H1 (cell line): Measurements from ENCODE around the gene MGRN1. TPM values are rescaled to one million over a fixed set of nuclear protein-coding genes. Genes with fewer than 3 reads are reported as not detected.

Experiments
- CTCF ChIA-PET: fragments of 300-600 bp; sonication (Branson Sonifier 250); formaldehyde crosslinking; loops from one replicate; lab custom pipeline; 2021; ENCODE audit not compliant: partially characterized antibody; lab: Charles Lee
- POLR2A ChIA-PET: fragments of 300-600 bp; sonication (Branson Sonifier 250); formaldehyde crosslinking; loops from one replicate; lab custom pipeline; 2021; ENCODE audit warnings: inconsistent platforms; ENCODE audit not compliant: partially characterized antibody; lab: Charles Lee
- DNase-seq, 2 experiments: peaks; one replicate each; pipeline versions ENCODE4 v3.0.0 to v3.0.0-alpha.2; 2010 to 2022; ENCODE audit warnings: low spot score in 2 of 2, low read depth in 1 of 2, mixed read lengths in 1 of 2
- FAIRE-seq: peaks from 2 replicates; lab custom pipeline; 2011; peaks lifted over from hg19 to GRCh38; lab: Jason Lieb, UNC
- H2AFZ ChIP-seq: 2 replicates; pipeline ENCODE4 v1.8.1; 2012; ENCODE audit warnings: low read length, inconsistent platforms
- H2AK5ac ChIP-seq: 2 replicates; pipeline ENCODE4 v1.6.1; 2013; ENCODE audit warnings: low read depth, low read length
- H2BK120ac ChIP-seq: replicated peaks from 2 replicates; pipeline ENCODE3; 2013; ENCODE audit warnings: low read depth, low read length, inconsistent platforms
- H2BK12ac ChIP-seq: 2 replicates; pipeline ENCODE4 v1.6.1; 2013; ENCODE audit warnings: low read depth, low read length
- H2BK15ac ChIP-seq: 2 replicates; pipeline ENCODE4 v1.6.1; 2013; ENCODE audit warnings: low read length
- H2BK20ac ChIP-seq: 2 replicates; pipeline ENCODE4 v1.6.1; 2013; ENCODE audit warnings: low read length
- H2BK5ac ChIP-seq: 2 replicates; pipeline ENCODE4 v1.6.1; 2013; ENCODE audit warnings: low read depth, low read length
- H3K14ac ChIP-seq: 2 replicates; pipeline ENCODE4 v1.6.1; 2013; ENCODE audit warnings: inconsistent platforms; ENCODE audit not compliant: insufficient read length
- H3K18ac ChIP-seq: 2 replicates; pipeline ENCODE4 v1.6.1; 2013; ENCODE audit warnings: low read length; ENCODE audit errors: extremely low read depth
- H3K23ac ChIP-seq: 2 replicates; pipeline ENCODE4 v1.6.1; 2013; ENCODE audit warnings: inconsistent platforms; ENCODE audit not compliant: insufficient read length
- H3K23me2 ChIP-seq: 2 replicates; pipeline ENCODE4 v1.6.1; 2013; ENCODE audit warnings: low read depth, low read length
- H3K27ac ChIP-seq: 2 replicates; pipeline ENCODE4 v1.6.1; 2011; ENCODE audit warnings: low read depth, low read length, inconsistent platforms
- H3K27me3 ChIP-seq, 4 experiments: replicated peaks in 1 of 4; 1 replicate in 1 of 4; 2 replicates in 3 of 4; pipeline versions ENCODE4 v1.6.1 to v1.8.1; 2011 to 2013; ENCODE audit warnings: low read length in 3 of 4, mild to moderate bottlenecking in 3 of 4, inconsistent platforms in 2 of 4, mixed read lengths in 2 of 4, moderate library complexity in 1 of 4; ENCODE audit not compliant: control insufficient read depth in 3 of 4, insufficient read depth in 3 of 4; ENCODE audit errors: extremely low read depth in 1 of 4
- H3K36me3 ChIP-seq, 4 experiments: 2 replicates each; pipeline versions ENCODE4 v1.6.1 to v1.8.1; 2011 to 2013; ENCODE audit warnings: mild to moderate bottlenecking in 4 of 4, low read length in 3 of 4, moderate library complexity in 2 of 4, control low read depth in 1 of 4, inconsistent platforms in 1 of 4; ENCODE audit not compliant: insufficient read depth in 4 of 4, control insufficient read depth in 2 of 4
- H3K4ac ChIP-seq: replicated peaks from 2 replicates; pipeline ENCODE3; 2013; ENCODE audit warnings: low read length, low read depth, mixed read lengths, inconsistent platforms; ENCODE audit not compliant: insufficient read length
- H3K4me1 ChIP-seq, 4 experiments: replicated peaks in 1 of 4; 1 replicate in 1 of 4; 2 replicates in 3 of 4; pipeline versions ENCODE4 v1.6.1 to v1.8.1; 2011 to 2013; ENCODE audit warnings: low read length in 3 of 4, inconsistent platforms in 2 of 4, mixed read lengths in 1 of 4; ENCODE audit not compliant: insufficient read depth in 4 of 4, control insufficient read depth in 3 of 4
- H3K4me2 ChIP-seq, 2 experiments: 2 replicates each; pipeline versions ENCODE4 v1.6.1 to v1.8.1; 2011 to 2013; ENCODE audit warnings: low read depth in 2 of 2, low read length in 2 of 2, control low read depth in 1 of 2, inconsistent platforms in 1 of 2, mild to moderate bottlenecking in 1 of 2; ENCODE audit not compliant: insufficient read depth in 1 of 2
- H3K4me3 ChIP-seq, 4 experiments: fragments of 200-600, 300-600 bp in 1 of 4; sonication (generic), shearing (Covaris generic), sonication (Bioruptor Twin) in 1 of 4; 2 replicates each; pipeline versions ENCODE4 v1.5.1 to v1.8.1; 2011 to 2016; ENCODE audit warnings: low read length in 4 of 4, low read depth in 3 of 4, control low read depth in 2 of 4, inconsistent platforms in 2 of 4, mild to moderate bottlenecking in 2 of 4, mixed read lengths in 1 of 4, moderate library complexity in 1 of 4; ENCODE audit not compliant: insufficient read depth in 2 of 4; ENCODE audit errors: extremely low read depth in 1 of 4
- H3K56ac ChIP-seq: replicated peaks from 2 replicates; pipeline ENCODE3; 2013; ENCODE audit warnings: low read depth, mild to moderate bottlenecking, mixed read lengths, low read length, inconsistent platforms; ENCODE audit not compliant: insufficient read length
- H3K79me1 ChIP-seq: 2 replicates; pipeline ENCODE4 v1.6.1; 2013; ENCODE audit warnings: low read depth, low read length, control low read depth
- H3K79me2 ChIP-seq, 2 experiments: 2 replicates each; pipeline versions ENCODE4 v1.6.1 to v1.8.1; 2012 to 2013; ENCODE audit warnings: low read length in 2 of 2, mild to moderate bottlenecking in 2 of 2, inconsistent platforms in 1 of 2; ENCODE audit not compliant: insufficient read depth in 2 of 2, control insufficient read depth in 1 of 2
- H3K9ac ChIP-seq, 4 experiments: replicated peaks in 1 of 4; 1 replicate in 1 of 4; 2 replicates in 3 of 4; pipeline versions ENCODE4 v1.6.1 to v1.8.1; 2011 to 2013; ENCODE audit warnings: low read depth in 3 of 4, low read length in 3 of 4, control low read depth in 2 of 4, mild to moderate bottlenecking in 2 of 4, moderate library complexity in 2 of 4, inconsistent platforms in 1 of 4; ENCODE audit errors: extremely low read depth in 1 of 4
- H3K9me3 ChIP-seq, 2 experiments: 2 replicates each; pipeline versions ENCODE4 v1.6.1 to v1.8.1; 2012 to 2013; ENCODE audit warnings: mild to moderate bottlenecking in 2 of 2, moderate library complexity in 2 of 2, control low read depth in 1 of 2, inconsistent platforms in 1 of 2, low read depth in 1 of 2, low read length in 1 of 2, mixed read lengths in 1 of 2; ENCODE audit not compliant: insufficient read depth in 2 of 2
- H4K20me1 ChIP-seq, 2 experiments: replicated peaks in 1 of 2; 2 replicates each; pipeline versions ENCODE3 to v1.8.1; 2011 to 2013; ENCODE audit warnings: inconsistent platforms in 2 of 2, low read length in 2 of 2, mild to moderate bottlenecking in 1 of 2; ENCODE audit not compliant: insufficient read depth in 2 of 2, control insufficient read depth in 1 of 2
- H4K5ac ChIP-seq: 2 replicates; pipeline ENCODE4 v1.6.1; 2013; ENCODE audit warnings: low read length, low read depth, mixed read lengths, inconsistent platforms; ENCODE audit not compliant: insufficient read length
- H4K8ac ChIP-seq: 2 replicates; pipeline ENCODE4 v1.8.0; 2013; ENCODE audit warnings: mild to moderate bottlenecking, moderate library complexity, low read length, inconsistent platforms; ENCODE audit not compliant: insufficient read depth; ENCODE audit errors: extremely low read depth
- H4K91ac ChIP-seq: replicated peaks from 2 replicates; pipeline ENCODE3; 2013; ENCODE audit warnings: low read length, mixed read lengths, inconsistent platforms; ENCODE audit not compliant: insufficient read length
- CBX8 ChIP-seq: fragments of 300-800, 300-1000 bp; sonication (generic); IDR thresholded peaks from 2 replicates; pipeline ENCODE4 v1.7.1; 2016; ENCODE audit warnings: low read depth, low read length, borderline replicate concordance
- CHD2 ChIP-seq: IDR thresholded peaks from 2 replicates; pipeline ENCODE4 v1.6.1; 2012; ENCODE audit warnings: low read length, improper control_type of control experiment
- FOSL1 ChIP-seq: IDR thresholded peaks from 2 replicates; pipeline ENCODE4 v1.6.1; 2011; ENCODE audit warnings: mild to moderate bottlenecking, low read depth, low read length, moderate library complexity; ENCODE audit not compliant: insufficient read depth
- GABPA ChIP-seq: IDR thresholded peaks from 2 replicates; pipeline ENCODE4 v1.6.1; 2011; ENCODE audit warnings: mild to moderate bottlenecking, low read length, moderate library complexity, borderline replicate concordance; ENCODE audit not compliant: insufficient read depth
- JUN ChIP-seq: IDR thresholded peaks from 2 replicates; pipeline ENCODE4 v1.6.1; 2011; ENCODE audit warnings: low read depth, mild to moderate bottlenecking, improper control_type of control experiment, low read length
- NRF1 ChIP-seq: IDR thresholded peaks from 2 replicates; pipeline ENCODE4 v1.6.1; 2011; ENCODE audit warnings: mild to moderate bottlenecking, low read depth, low read length, improper control_type of control experiment
- PHF8 ChIP-seq: fragments of 200-600 bp; sonication (generic); conservative IDR thresholded peaks from 2 replicates; pipeline ENCODE4 v1.7.1; 2012; ENCODE audit warnings: low read depth, mild to moderate bottlenecking, inconsistent platforms, low read length, moderate library complexity
- POLR2A ChIP-seq, 2 experiments: IDR thresholded peaks; 1 replicate in 1 of 2; 2 replicates in 1 of 2; pipeline ENCODE4 v1.6.1; 2011; ENCODE audit warnings: low read depth in 2 of 2, low read length in 2 of 2, mild to moderate bottlenecking in 2 of 2; ENCODE audit errors: control extremely low read depth in 1 of 2
- SIRT6 ChIP-seq: IDR thresholded peaks from one replicate; pipeline ENCODE4 v1.7.1; 2012; ENCODE audit warnings: low read length, inconsistent platforms
- TAF7 ChIP-seq: optimal IDR thresholded peaks from 2 replicates; pipeline ENCODE3; 2011; ENCODE audit warnings: low read depth, mild to moderate bottlenecking, inconsistent platforms, low read length, moderate library complexity, borderline replicate concordance
- TBP ChIP-seq: IDR thresholded peaks from 2 replicates; pipeline ENCODE4 v1.6.1; 2011; ENCODE audit warnings: low read depth, low read length, improper control_type of control experiment
- YY1 ChIP-seq: IDR thresholded peaks from 2 replicates; pipeline ENCODE4 v1.6.1; 2011; ENCODE audit warnings: low read depth, mild to moderate bottlenecking, low read length
- WGBS, 2 experiments: shearing (Covaris generic) in 1 of 2; methylation state at CpG; one replicate each; pipeline versions ENCODE4 v1.1.6 to v1.1.7; 2013 to 2015; ENCODE audit warnings: low lambda C conversion rate in 2 of 2, mixed read lengths in 2 of 2, inconsistent platforms in 1 of 2, low coverage in 1 of 2, missing lambda C conversion rate in 1 of 2; ENCODE audit not compliant: insufficient replicate concordance in 2 of 2, insufficient coverage in 1 of 2, insufficient read length in 1 of 2; ENCODE audit errors: extremely low coverage in 1 of 2, missing lambda C conversion rate in 1 of 2; 5-methylcytosine and 5-hydroxymethylcytosine counted together
- polyA plus RNA-seq, 7 experiments: library from polyadenylated mRNA; depleted of rRNA in 3 of 7; stranded (reverse) in 5 of 7; unstranded in 2 of 7; fragments of >200 nt in 5 of 7; fragments of 200-250 nt in 2 of 7; gene quantifications; 1 replicate in 5 of 7; 2 replicates in 1 of 7; 4 replicates in 1 of 7; pipeline versions ENCODE4 v1.2.1 to v1.2.3, GENCODE V29; 2011 to 2013; ENCODE audit warnings: missing spikeins in 2 of 7, mixed read lengths in 2 of 7
- total RNA-seq: library from RNA; stranded (reverse); fragmentation: NEBNext Ultra II Directional; extraction: Animal tissue kit (Norgen Biotek cat#: 25700); gene quantifications from 2 replicates; pipeline ENCODE4 v1.2.1, GENCODE V29; 2021
- TF ChIP-seq, protein P1 (sequence below): IDR thresholded peaks from 2 replicates; pipeline ENCODE4 v1.6.1; 2012; ENCODE audit warnings: inconsistent platforms

The MGRN1 gene
- total and polyA plus RNA-seq, 2 of the 8 experiments (the other 6 are each of a cell fraction or from before 2014, with no cell fraction given), result 15.0 to 82.3 TPM

DNA sequence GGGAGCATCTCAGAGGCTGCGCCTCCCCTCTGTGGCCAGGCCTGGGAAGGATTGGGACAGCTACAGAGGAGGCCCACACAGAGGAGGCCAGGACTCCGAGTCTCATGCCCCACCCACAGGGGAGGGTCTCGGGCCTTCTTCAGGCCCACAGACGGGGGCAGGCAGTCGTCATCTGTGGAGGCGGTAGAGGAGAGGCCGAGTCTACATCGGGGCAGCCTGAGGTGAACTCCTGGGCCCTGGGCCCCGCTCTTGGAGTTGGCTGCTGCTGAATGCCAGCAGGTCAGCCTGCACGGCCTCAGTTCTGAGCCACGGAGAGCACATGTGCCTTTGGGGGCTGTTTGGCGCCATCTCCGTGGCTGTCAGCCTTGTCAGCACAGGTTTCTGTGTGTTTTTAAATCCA lies 60.7 kb downstream of the MGRN1 start:
- Histone ChIP-seq H3K79me1 (no peaks in the 10 kb centered on the region), H3K27me3 (no peaks in the 10 kb centered on the region), H3K23me2 (no peaks in the 10 kb centered on the region), H3K18ac (no peak overlapping the region), H3K4me1 (no peaks in the 10 kb centered on the region), H3K9ac (no peak overlapping the region), H3K4me3 (no peak overlapping the region), H3K27ac (no peak overlapping the region), H3K9me3 (no peaks in the 10 kb centered on the region), H2BK5ac (no peak overlapping the region), H3K36me3 (peaks cover 2 to 18% (median 7%) of the 10 kb centered on the region in 4 experiments; a peak in 5 of 8 replicates), H3K14ac (no peak overlapping the region), H2BK15ac (no peak overlapping the region), H4K20me1 (peaks cover 0 to 7% of the 10 kb centered on the region in 2 experiments), H4K8ac (no peak overlapping the region; the same call in 1 of the 2 replicates), H2BK120ac (no peak overlapping the region), H3K56ac (no peak overlapping the region), H2AFZ (no peak overlapping the region), H2BK20ac (no peak overlapping the region), H3K23ac (no peak overlapping the region), H4K91ac (no peak overlapping the region), H2AK5ac (no peak overlapping the region), H2BK12ac (no peak overlapping the region), H3K79me2 (no peaks in the 10 kb centered on the region), H4K5ac (no peak overlapping the region), H3K4ac (no peak overlapping the region), H3K4me2 (no peak overlapping the region)
- CTCF ChIA-PET, result interaction anchor here (0.5 to 1.9 kb wide), 5 partner anchors 15 to 168 kb away, joined by 3 to 10 read pairs (median 5); no protein-coding TSS in a partner anchor
- DNase-seq (no peak), FAIRE-seq (no peak)
- POLR2A ChIA-PET, result interaction anchor here (1.1 to 1.3 kb wide), 2 partner anchors 8 to 44 kb away, joined by 3 to 6 read pairs; partner anchors contain the start of gene NUDT16L1
- TF ChIP-seq CHD2 (no peak), JUN (no peak), PHF8 (no peak), CBX8 (no peak), TBP (no peak), NRF1 (no peak), GABPA (no peak), POLR2A (IDR thresholded peaks at IDR 0.05; ENCODE audit: control extremely low read depth in 1 of 2, low read depth in 2 of 2, low read length in 2 of 2) (no peak), SIRT6 (no peak), FOSL1 (no peak), TAF7 (no peak), YY1 (no peak)
- TF ChIP-seq, protein P1, sequence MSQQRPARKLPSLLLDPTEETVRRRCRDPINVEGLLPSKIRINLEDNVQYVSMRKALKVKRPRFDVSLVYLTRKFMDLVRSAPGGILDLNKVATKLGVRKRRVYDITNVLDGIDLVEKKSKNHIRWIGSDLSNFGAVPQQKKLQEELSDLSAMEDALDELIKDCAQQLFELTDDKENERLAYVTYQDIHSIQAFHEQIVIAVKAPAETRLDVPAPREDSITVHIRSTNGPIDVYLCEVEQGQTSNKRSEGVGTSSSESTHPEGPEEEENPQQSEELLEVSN, result no peak
- 93% methylated on average over 13 of the region's 13 CpGs; no CpG with 5 or more reads in 1 of the 2 experiments for WGBS, 2 experiments
